ENCODE measurements around the gene MARCHF2. TPM values are rescaled to one million over a fixed set of nuclear protein-coding genes. Genes with fewer than 3 reads are reported as not detected.

Gene MARCHF2
- total RNA-seq, 4 donors from 2014 or later, result 86.1 to 381 (median 118) TPM

DNA sequence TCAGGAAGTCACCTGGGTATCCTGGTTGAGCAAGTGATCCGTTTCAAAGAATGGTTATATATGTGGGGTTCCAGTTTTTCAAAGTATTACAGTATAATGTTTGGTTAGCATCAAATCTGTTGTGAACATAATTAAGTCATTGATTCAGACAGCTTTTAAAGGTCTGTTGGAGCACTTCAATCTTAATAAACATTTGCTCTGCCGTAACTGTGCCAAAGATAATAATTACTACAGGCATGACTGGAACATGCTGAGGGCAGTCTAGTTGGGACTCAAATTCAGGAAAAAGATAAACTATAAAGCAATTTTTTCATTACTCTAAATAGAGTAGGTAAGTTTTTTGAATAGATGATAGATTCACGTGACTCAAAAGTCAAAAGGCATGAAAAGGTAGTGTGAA is 55.0 kb downstream of the MARCHF2 start:
- Histone ChIP-seq H3K27me3 (no peaks in the 10 kb centered on the region), H3K27ac (no peak overlapping the region), H3K4me1 (peaks cover 0 to 3% (median 0%) of the 10 kb centered on the region in 4 donors), H3K4me3 (no peak overlapping the region), H3K36me3 (peaks cover 2 to 89% (median 49%) of the 10 kb centered on the region in 4 donors), H3K9me3 (no peaks in the 10 kb centered on the region)
- no peak for DNase-seq
- whole genome bisulfite sequencing, 2 donors (ENCODE audit: low coverage in 1 of 2), result 83 to 93% methylated on average over 3 of the region's 3 CpGs
- TF ChIP-seq CTCF (IDR thresholded peaks at IDR 0.05), result no peak
- no peak for TF ChIP-seq POLR2A (IDR thresholded peaks at IDR 0.05)
- TF ChIP-seq EP300 (IDR thresholded peaks at IDR 0.05; ENCODE audit: low read depth), result no peak
- TF ChIP-seq POLR2AphosphoS5 (IDR thresholded peaks at IDR 0.05), result no peak
- in situ Hi-C loops (cut with MboI; ENCODE audit: low pct_ligation_motif_present in 1 of 4, low pct_unique_long_range_greater_than_20kb in 1 of 4, low sequenced_read_pairs in 3 of 4), result no loop called here
- intact Hi-C loops (cut with DNase I; ENCODE audit: low total_unique reads), result no loop called here

- no peak for DNase-seq
- Histone ChIP-seq H3K27ac (no peak overlapping the region), H3K36me3 (peaks cover 2 to 90% (median 51%) of the 10 kb centered on the region in 4 donors), H3K27me3 (no peaks in the 10 kb centered on the region), H3K4me3 (no peak overlapping the region), H3K9me3 (no peaks in the 10 kb centered on the region), H3K4me1 (peaks cover 0 to 4% (median 0%) of the 10 kb centered on the region in 4 donors)
- 86 to 87% methylated on average over 5 to 8 of the region's 8 CpGs for WGBS, 2 donors (ENCODE audit: low coverage in 1 of 2)
- TF ChIP-seq CTCF (IDR thresholded peaks at IDR 0.05) (no peak), EP300 (IDR thresholded peaks at IDR 0.05; ENCODE audit: low read depth) (no peak), POLR2A (IDR thresholded peaks at IDR 0.05) (no peak)
- in situ Hi-C loops (cut with MboI; ENCODE audit: low pct_ligation_motif_present in 1 of 4, low pct_unique_long_range_greater_than_20kb in 1 of 4, low sequenced_read_pairs in 3 of 4), result no loop called here
- intact Hi-C loops (cut with DNase I; ENCODE audit: low total_unique reads), result no loop called here
Observed at GRCh38 chr19:8468761-8469373, 55.8 kb downstream of the MARCHF2 start.

- intact Hi-C loops (cut with DNase I; ENCODE audit: low total_unique reads), result no loop called here
- Histone ChIP-seq H3K27ac (no peak overlapping the region), H3K9me3 (no peaks in the 10 kb centered on the region), H3K4me3 (no peak overlapping the region), H3K4me1 (peaks cover 0 to 4% (median 0%) of the 10 kb centered on the region in 4 donors), H3K36me3 (peaks cover 2 to 89% (median 51%) of the 10 kb centered on the region in 4 donors), H3K27me3 (no peaks in the 10 kb centered on the region)
- in situ Hi-C loops (cut with MboI; ENCODE audit: low pct_ligation_motif_present in 1 of 4, low pct_unique_long_range_greater_than_20kb in 1 of 4, low sequenced_read_pairs in 3 of 4), result no loop called here
- no peak for DNase-seq
- TF ChIP-seq POLR2AphosphoS5 (IDR thresholded peaks at IDR 0.05) (no peak), EP300 (IDR thresholded peaks at IDR 0.05; ENCODE audit: low read depth) (no peak), CTCF (IDR thresholded peaks at IDR 0.05) (no peak), POLR2A (IDR thresholded peaks at IDR 0.05) (no peak)
- WGBS, 2 donors (ENCODE audit: low coverage in 1 of 2), result 81 to 83% methylated on average over 5 to 13 of the region's 13 CpGs
Observed at GRCh38 chr19:8469613-8470368, 56.7 kb downstream of the MARCHF2 start.

DNA sequence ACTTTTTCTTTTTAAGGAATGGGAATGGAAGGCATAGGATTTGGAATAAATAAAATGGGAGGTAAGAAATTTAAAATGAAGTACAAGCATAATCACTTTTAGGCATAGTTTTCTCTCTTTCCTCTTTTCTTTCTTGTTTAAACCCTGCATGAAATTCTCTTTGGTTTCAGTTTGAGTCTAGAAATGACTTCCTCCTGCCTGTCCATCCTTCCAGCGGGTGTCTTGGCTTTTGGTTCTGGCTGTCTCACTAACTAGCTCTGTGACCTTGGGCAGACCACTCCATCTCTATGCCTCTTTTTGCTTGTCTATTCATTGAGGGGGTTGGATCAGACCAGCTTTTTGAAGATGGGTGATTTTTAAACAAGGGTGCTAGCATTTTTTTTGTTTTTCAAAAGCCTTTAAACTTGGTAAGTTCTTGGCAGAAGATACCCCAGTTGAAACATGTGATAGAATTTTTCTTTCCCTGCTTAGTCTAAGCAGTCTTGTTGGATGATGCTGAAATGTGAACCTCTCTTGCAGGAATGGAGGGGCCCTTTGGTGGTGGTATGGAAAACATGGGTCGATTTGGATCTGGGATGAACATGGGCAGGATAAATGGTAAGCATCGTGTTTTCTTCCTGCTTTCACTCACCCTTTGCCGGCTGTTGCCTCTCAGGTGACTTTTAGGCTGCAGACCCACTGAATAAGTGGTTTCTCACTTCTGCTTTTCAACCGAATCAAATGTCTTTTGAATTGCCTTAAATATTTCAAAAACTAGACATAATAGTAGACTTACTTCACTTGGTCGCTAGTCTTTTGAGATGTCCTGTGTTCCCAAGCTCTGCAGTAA is 60.8 kb downstream of the MARCHF2 start:
- no peaks in the 10 kb centered on the region for H3K9me3 ChIP-seq
- DNase-seq, result no peak
- no peak overlapping the region for H3K4me3 ChIP-seq
- peaks cover 0 to 70% (median 36%) of the 10 kb centered on the region in 4 donors for H3K36me3 ChIP-seq
- TF ChIP-seq CTCF (IDR thresholded peaks at IDR 0.05) (no peak), EP300 (IDR thresholded peaks at IDR 0.05; ENCODE audit: low read depth) (no peak), POLR2A (IDR thresholded peaks at IDR 0.05) (no peak), POLR2AphosphoS5 (IDR thresholded peaks at IDR 0.05) (no peak)
- peaks cover 0 to 4% (median 0%) of the 10 kb centered on the region in 4 donors for H3K4me1 ChIP-seq
- H3K27me3 ChIP-seq, result no peaks in the 10 kb centered on the region
- in situ Hi-C loops (cut with MboI; ENCODE audit: low pct_ligation_motif_present in 1 of 4, low pct_unique_long_range_greater_than_20kb in 1 of 4, low sequenced_read_pairs in 3 of 4) (no loop called here), intact Hi-C loops (cut with DNase I; ENCODE audit: low total_unique reads) (no loop called here)
- 68 to 75% methylated on average over 6 of the region's 6 CpGs for WGBS, 2 donors (ENCODE audit: low coverage in 1 of 2)
- no peak overlapping the region for H3K27ac ChIP-seq

Measured in transverse colon (tissue), 4 donors.